HEK293 (cell line): ENCODE data around the gene KCNC1.

ENCODE experiments used
- GLI4 ChIP-seq: fragments of 450-650 bp; formaldehyde crosslinking; IDR thresholded peaks from 2 replicates; pipeline ENCODE4 v1.5.1; 2016; ENCODE audit warnings: missing biosample characterization, missing genetic modification characterization
- RBAK ChIP-seq: fragments of 450-650 bp; formaldehyde crosslinking; IDR thresholded peaks from 2 replicates; pipeline ENCODE4 v1.5.1; 2016; ENCODE audit warnings: missing biosample characterization, missing genetic modification characterization
- ZNF146 ChIP-seq: fragments of 450-650 bp; formaldehyde crosslinking; IDR thresholded peaks from 2 replicates; pipeline ENCODE4 v1.5.1; 2016; ENCODE audit warnings: missing biosample characterization, missing genetic modification characterization
- ZNF423 ChIP-seq: fragments of 450-650 bp; formaldehyde crosslinking; IDR thresholded peaks from 2 replicates; pipeline ENCODE4 v1.5.1; 2016; ENCODE audit warnings: missing biosample characterization, missing genetic modification characterization
- ZNF426 ChIP-seq: fragments of 450-650 bp; formaldehyde crosslinking; IDR thresholded peaks from 2 replicates; pipeline ENCODE4 v1.5.1; 2017; ENCODE audit warnings: missing biosample characterization, missing genetic modification characterization, mild to moderate bottlenecking, inconsistent platforms, moderate library complexity
- ZNF510 ChIP-seq: fragments of 450-650 bp; formaldehyde crosslinking; IDR thresholded peaks from 2 replicates; pipeline ENCODE4 v1.5.1; 2018; ENCODE audit warnings: mild to moderate bottlenecking, missing genetic modification characterization, missing biosample characterization; ENCODE audit not compliant: insufficient replicate concordance
- ZNF837 ChIP-seq: fragments of 450-650 bp; formaldehyde crosslinking; IDR thresholded peaks from 2 replicates; pipeline ENCODE4 v1.5.1; 2016; ENCODE audit warnings: missing biosample characterization, missing genetic modification characterization
- TF ChIP-seq, protein P1 (sequence below): fragments of 450-650 bp; formaldehyde crosslinking; IDR thresholded peaks from 2 replicates; pipeline ENCODE4 v1.5.1; 2016; ENCODE audit warnings: missing biosample characterization, missing genetic modification characterization
- TF ChIP-seq, protein P2 (sequence below): fragments of 450-650 bp; formaldehyde crosslinking; IDR thresholded peaks from 2 replicates; pipeline ENCODE4 v1.5.1; 2016; ENCODE audit warnings: missing biosample characterization, missing genetic modification characterization, low read depth
- TF ChIP-seq, protein P3 (sequence below): fragments of 450-650 bp; formaldehyde crosslinking; IDR thresholded peaks from 2 replicates; pipeline ENCODE4 v1.5.1; 2016; ENCODE audit warnings: missing biosample characterization, missing genetic modification characterization

DNA sequence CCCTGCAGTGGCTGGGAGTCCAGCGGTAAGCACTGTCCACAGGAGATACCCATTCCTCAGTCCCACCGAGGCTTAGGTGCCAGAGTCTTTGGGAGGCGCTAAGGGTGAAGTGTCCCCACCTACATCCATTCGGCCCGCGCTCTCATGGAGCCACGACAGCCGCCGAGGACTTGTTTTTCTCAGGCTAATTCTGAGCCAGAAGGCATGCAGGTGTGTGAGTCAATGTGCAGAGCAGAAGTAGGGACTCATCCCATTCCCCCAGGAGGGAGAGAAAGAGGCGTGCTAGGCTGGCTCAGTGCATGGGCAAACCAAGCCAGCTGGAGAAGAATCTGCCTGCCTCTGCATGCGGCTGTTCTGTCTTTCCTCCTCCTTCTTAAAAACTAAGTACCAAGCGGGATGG lies 46.6 kb downstream of the KCNC1 start:
- TF ChIP-seq, protein P1, sequence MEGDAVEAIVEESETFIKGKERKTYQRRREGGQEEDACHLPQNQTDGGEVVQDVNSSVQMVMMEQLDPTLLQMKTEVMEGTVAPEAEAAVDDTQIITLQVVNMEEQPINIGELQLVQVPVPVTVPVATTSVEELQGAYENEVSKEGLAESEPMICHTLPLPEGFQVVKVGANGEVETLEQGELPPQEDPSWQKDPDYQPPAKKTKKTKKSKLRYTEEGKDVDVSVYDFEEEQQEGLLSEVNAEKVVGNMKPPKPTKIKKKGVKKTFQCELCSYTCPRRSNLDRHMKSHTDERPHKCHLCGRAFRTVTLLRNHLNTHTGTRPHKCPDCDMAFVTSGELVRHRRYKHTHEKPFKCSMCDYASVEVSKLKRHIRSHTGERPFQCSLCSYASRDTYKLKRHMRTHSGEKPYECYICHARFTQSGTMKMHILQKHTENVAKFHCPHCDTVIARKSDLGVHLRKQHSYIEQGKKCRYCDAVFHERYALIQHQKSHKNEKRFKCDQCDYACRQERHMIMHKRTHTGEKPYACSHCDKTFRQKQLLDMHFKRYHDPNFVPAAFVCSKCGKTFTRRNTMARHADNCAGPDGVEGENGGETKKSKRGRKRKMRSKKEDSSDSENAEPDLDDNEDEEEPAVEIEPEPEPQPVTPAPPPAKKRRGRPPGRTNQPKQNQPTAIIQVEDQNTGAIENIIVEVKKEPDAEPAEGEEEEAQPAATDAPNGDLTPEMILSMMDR (tag by site-specific recombination) = no peak
- TF ChIP-seq RBAK (no peak), GLI4 (tag by site-specific recombination) (no peak), ZNF146 (tag by site-specific recombination) (no peak), ZNF423 (tag by site-specific recombination) (no peak), ZNF510 (tag by site-specific recombination) (no peak), ZNF426 (tag by site-specific recombination) (no peak), ZNF837 (tag by site-specific recombination) (no peak)
- TF ChIP-seq, protein P2, sequence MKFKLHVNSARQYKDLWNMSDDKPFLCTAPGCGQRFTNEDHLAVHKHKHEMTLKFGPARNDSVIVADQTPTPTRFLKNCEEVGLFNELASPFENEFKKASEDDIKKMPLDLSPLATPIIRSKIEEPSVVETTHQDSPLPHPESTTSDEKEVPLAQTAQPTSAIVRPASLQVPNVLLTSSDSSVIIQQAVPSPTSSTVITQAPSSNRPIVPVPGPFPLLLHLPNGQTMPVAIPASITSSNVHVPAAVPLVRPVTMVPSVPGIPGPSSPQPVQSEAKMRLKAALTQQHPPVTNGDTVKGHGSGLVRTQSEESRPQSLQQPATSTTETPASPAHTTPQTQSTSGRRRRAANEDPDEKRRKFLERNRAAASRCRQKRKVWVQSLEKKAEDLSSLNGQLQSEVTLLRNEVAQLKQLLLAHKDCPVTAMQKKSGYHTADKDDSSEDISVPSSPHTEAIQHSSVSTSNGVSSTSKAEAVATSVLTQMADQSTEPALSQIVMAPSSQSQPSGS (tag by site-specific recombination) = no peak
- TF ChIP-seq, protein P3, sequence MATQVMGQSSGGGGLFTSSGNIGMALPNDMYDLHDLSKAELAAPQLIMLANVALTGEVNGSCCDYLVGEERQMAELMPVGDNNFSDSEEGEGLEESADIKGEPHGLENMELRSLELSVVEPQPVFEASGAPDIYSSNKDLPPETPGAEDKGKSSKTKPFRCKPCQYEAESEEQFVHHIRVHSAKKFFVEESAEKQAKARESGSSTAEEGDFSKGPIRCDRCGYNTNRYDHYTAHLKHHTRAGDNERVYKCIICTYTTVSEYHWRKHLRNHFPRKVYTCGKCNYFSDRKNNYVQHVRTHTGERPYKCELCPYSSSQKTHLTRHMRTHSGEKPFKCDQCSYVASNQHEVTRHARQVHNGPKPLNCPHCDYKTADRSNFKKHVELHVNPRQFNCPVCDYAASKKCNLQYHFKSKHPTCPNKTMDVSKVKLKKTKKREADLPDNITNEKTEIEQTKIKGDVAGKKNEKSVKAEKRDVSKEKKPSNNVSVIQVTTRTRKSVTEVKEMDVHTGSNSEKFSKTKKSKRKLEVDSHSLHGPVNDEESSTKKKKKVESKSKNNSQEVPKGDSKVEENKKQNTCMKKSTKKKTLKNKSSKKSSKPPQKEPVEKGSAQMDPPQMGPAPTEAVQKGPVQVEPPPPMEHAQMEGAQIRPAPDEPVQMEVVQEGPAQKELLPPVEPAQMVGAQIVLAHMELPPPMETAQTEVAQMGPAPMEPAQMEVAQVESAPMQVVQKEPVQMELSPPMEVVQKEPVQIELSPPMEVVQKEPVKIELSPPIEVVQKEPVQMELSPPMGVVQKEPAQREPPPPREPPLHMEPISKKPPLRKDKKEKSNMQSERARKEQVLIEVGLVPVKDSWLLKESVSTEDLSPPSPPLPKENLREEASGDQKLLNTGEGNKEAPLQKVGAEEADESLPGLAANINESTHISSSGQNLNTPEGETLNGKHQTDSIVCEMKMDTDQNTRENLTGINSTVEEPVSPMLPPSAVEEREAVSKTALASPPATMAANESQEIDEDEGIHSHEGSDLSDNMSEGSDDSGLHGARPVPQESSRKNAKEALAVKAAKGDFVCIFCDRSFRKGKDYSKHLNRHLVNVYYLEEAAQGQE (tag by site-specific recombination) = no peak
